IPS-18c (cell line): ENCODE data around the gene USP27X.

Experiments
- H3K4me3 ChIP-seq: 2 replicates; pipeline ENCODE4 v1.7.0; 2013; ENCODE audit warnings: low read depth, mild to moderate bottlenecking, low read length, moderate library complexity; ENCODE audit not compliant: insufficient read depth
- H3K9me3 ChIP-seq: one replicate; pipeline ENCODE4 v1.6.1; 2013; ENCODE audit warnings: mild to moderate bottlenecking, low read length, moderate library complexity; ENCODE audit not compliant: control insufficient read depth, insufficient read depth

Gene USP27X

DNA sequence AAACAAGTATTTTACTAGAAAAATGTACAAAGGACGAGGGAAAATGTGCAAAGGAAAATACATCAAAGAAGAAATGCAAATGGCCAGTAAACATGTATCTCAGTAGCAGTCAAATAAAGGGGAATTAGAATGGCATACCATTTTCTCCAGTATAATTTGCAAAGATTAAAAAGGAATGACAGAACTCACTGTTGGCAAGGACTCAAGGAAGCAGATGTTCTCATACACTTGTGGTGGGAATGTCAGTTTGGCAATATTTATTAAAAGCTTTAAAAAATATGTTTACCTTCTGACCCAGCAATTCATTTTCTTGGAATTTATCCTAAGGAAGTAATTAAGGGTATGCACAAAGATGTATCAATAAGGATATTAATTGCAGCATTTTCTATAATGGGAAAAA lies 50.8 kb downstream of the USP27X start:
- no peaks in the 10 kb centered on the region for H3K9me3 ChIP-seq
- H3K4me3 ChIP-seq: no peak overlapping the region
